HG03066 (cell line): Measurements from ENCODE around the gene PSAP.

ENCODE experiments used
- ATAC-seq: cut with Tn5 transposase; IDR thresholded peaks from one replicate; pipeline ENCODE4 v1.9.1; 2021; ENCODE audit warnings: low read depth; ENCODE audit not compliant: unreplicated experiment

The PSAP gene

GRCh38 chr10:71771821-71772617 lies 79.0 kb downstream of the PSAP start:
- no peak for ATAC-seq

DNA sequence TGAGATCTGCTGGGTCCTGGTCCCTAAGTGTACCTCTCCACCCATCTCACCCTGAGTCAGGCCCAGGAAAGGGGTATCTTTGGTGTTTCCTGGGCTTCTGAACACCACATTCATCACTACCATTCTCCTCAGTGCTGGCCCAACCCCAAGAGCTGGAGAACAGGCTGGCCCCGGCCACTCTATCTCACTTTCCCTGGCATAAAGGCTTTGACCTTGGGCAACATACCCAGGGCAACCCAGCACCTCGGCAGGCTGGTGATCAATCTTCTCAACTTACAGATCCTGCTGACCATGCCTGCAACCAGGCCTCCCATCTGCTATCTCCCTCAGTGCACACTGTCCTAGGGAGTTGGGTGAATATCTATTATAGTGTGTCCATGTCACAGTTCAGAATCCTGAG lies 79.8 kb downstream of the PSAP start:
- no peak for ATAC-seq

DNA sequence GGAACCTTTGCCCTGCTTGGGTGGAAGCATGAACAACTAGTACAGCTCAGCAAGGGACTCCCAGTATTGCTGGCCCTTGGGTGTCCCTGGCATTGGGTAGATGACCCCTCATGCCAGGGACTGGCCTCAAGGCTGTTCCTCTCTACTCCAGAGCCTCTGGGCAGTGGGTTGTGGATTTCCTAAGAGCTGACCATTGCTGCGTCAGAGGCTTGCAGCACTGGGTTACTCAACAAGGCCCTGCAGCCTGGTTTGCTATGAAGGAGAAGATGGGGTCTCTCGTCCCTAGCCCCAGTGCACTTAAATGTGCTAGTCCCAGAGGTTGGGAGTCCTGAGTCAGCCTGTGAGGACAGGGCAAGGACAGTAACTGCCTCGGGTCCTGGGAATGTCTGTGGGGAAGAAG lies 80.3 kb downstream of the PSAP start:
- no peak for ATAC-seq

GRCh38 chr10:71770255-71770654 lies 80.8 kb downstream of the PSAP start:
- no peak for ATAC-seq

DNA sequence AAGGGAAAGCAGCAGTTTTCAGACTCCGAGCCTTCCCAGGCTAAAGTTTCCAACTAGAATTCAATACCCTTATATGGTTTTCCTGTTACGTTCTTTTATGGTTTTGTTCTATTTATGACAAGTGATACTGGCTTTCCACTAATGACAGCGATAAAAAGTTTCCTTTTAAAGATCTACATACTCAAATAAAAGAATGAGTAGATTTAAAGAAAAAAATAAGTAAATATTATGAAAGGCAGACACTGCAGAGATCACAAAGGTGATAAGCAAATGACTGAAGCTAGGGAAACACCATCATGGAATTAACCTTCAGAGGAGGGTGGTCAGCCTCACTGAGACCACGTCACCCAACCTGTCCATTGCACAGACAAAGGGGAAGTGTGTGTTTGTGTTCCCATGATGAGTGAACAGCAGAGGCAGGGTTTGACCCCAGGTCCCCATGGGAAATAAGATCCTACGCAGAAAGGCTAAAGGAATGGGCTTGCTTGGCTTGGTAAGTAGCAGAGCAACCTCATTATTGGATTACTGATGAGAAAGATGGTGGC lies 81.7 kb downstream of the PSAP start:
- no peak for ATAC-seq

- no peak for ATAC-seq
These were observed 83.5 kb downstream of the PSAP start for GRCh38 chr10:71767420-71768035.

DNA sequence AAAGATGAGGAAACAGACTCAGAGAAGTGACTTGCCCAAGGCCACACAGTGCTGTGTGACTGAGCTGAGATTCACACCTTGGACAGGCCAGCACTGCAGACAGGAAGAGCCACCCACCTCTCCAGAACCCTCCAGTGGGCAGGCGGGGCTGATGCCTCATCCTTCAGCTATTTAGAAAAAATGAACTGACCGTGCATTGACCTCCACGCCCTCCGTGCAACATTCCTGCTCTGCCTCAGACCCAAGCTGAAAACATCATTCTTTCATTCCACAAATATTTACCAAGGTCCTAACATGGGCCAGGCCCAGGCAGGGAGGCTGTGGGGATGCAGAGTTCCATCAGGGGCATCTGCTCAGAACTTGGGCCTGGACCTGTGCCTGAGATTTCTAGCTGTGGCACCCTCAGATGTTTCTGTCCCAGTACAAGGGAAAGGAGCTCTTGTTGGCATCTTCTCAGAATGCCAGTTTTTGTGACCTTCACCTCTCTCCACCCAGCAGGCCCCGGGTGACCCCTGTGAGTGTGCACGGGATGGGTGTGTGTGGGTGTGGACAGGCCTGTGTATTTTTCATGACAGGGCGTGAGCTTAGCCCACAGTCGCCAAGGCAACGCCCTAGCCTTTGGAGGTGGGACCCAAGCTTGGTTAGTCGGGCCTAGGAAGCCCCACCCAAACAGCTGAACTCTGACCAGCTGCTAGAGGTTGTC lies 84.2 kb downstream of the PSAP start:
- ATAC-seq = no peak
